HG02973 (cell line): ENCODE data around the gene EGFL8.

Experiments used
- ATAC-seq: cut with Tn5 transposase; IDR thresholded peaks from one replicate; pipeline ENCODE4 v1.9.1; 2021; ENCODE audit warnings: moderate library complexity; ENCODE audit not compliant: unreplicated experiment

EGFL8 gene

GRCh38 chr6:32167154-32167760 lies 2.9 kb downstream of the EGFL8 start:
- ATAC-seq: no peak

- ATAC-seq: no peak
Observed at GRCh38 chr6:32167761-32168262, 3.4 kb downstream of the EGFL8 start.

GRCh38 chr6:32168350-32168749 lies 4.0 kb downstream of the EGFL8 start:
- ATAC-seq: no peak

- no peak for ATAC-seq
Observed at GRCh38 chr6:32168807-32169591, 4.6 kb downstream of the EGFL8 start.

GRCh38 chr6:32170294-32170693 lies 5.9 kb downstream of the EGFL8 start:
- ATAC-seq: no peak

- no peak for ATAC-seq
Observed at GRCh38 chr6:32171234-32171633, 6.8 kb downstream of the EGFL8 start.

- no peak for ATAC-seq
Observed at GRCh38 chr6:32173051-32173727, 8.8 kb downstream of the EGFL8 start.

GRCh38 chr6:32174416-32174815 lies 10.0 kb downstream of the EGFL8 start:
- ATAC-seq: no peak

- ATAC-seq: no peak
Observed at GRCh38 chr6:32175322-32175710, 10.9 kb downstream of the EGFL8 start.

GRCh38 chr6:32175711-32176475 lies 11.5 kb downstream of the EGFL8 start, which contains the start of gene AGPAT1:
TSS of gene AGPAT1 (minus strand) at chr6:32176084. CDS start at chr6:32171496, 4,588 bp downstream.
- ATAC-seq: peak; percentile 42

- ATAC-seq: no peak
Observed at GRCh38 chr6:32176476-32177182, 12.2 kb downstream of the EGFL8 start.

- ATAC-seq: peak; percentile 3
Observed at GRCh38 chr6:32177183-32177787, 12.9 kb downstream of the EGFL8 start.

GRCh38 chr6:32177788-32178546 lies 13.6 kb downstream of the EGFL8 start, which contains the start of gene RNF5:
TSS of gene RNF5 (plus strand) at chr6:32178405. CDS start at chr6:32178512, 107 bp downstream.
- peak; percentile 73 for ATAC-seq

- ATAC-seq: no peak
Observed at GRCh38 chr6:32178547-32179440, 14.4 kb downstream of the EGFL8 start.

- ATAC-seq: no peak
Observed at GRCh38 chr6:32179766-32180405, 15.5 kb downstream of the EGFL8 start.

- ATAC-seq: no peak
Observed at GRCh38 chr6:32181148-32181702, 16.8 kb downstream of the EGFL8 start.

GRCh38 chr6:32181915-32182529 lies 17.6 kb downstream of the EGFL8 start:
- ATAC-seq: no peak
